Skin epidermis (tissue), 12 donors: ENCODE measurements around the gene NRBF2.
"Not testable (repeated sequence)": the region's sequence is repeated elsewhere in the genome, so short reads cannot be mapped to it uniquely, and the experiment has no call there.

ENCODE experiments used
- H3K27ac ChIP-seq, 21 experiments: fragments of 200-600 bp; sonication (generic) in 11 of 21; one replicate each; pipeline ENCODE4 v1.5.0; 2020; ENCODE audit warnings: mild to moderate bottlenecking in 3 of 21, inconsistent platforms in 2 of 21, moderate library complexity in 2 of 21
- H3K4me3 ChIP-seq, 7 experiments: fragments of 200-600 bp; sonication (generic) in 2 of 7; one replicate each; pipeline ENCODE4 v1.5.0; 2020; ENCODE audit warnings: inconsistent platforms in 2 of 7, mild to moderate bottlenecking in 2 of 7, moderate library complexity in 1 of 7

NRBF2 gene

GRCh38 chr10:63115732-63116383 is 17.3 kb upstream of the NRBF2 start:
- no peak overlapping the region for H3K4me3 ChIP-seq
- H3K27ac ChIP-seq: peak overlapping the region in 18 of 21 experiments; percentile 1 to 81 (median 57)

- peak overlapping the region in 13 of 21 experiments; percentile 1 to 81 (median 58) for H3K27ac ChIP-seq
These were observed 16.6 kb upstream of the NRBF2 start for GRCh38 chr10:63116452-63117072.

GRCh38 chr10:63119041-63119440 is 14.1 kb upstream of the NRBF2 start:
- Histone ChIP-seq H3K27ac (no peak overlapping the region), H3K4me3 (no peak overlapping the region)

More at GRCh38 chr10:63116452-63117072, 16.6 kb upstream of the NRBF2 start:
- H3K4me3 ChIP-seq: no peak overlapping the region

GRCh38 chr10:63120554-63120953 is 12.6 kb upstream of the NRBF2 start:
- Histone ChIP-seq H3K27ac (peak overlapping the region in 3 of 21 experiments; percentile 18 to 72 (median 29)), H3K4me3 (no peak overlapping the region)

- no peak overlapping the region for H3K4me3 ChIP-seq
- no peak overlapping the region for H3K27ac ChIP-seq
These were observed 9.3 kb upstream of the NRBF2 start for GRCh38 chr10:63123727-63124362.

GRCh38 chr10:63125459-63125858 is 7.7 kb upstream of the NRBF2 start:
- Histone ChIP-seq H3K4me3 (no peak overlapping the region), H3K27ac (no peak overlapping the region)

- no peak overlapping the region for H3K4me3 ChIP-seq
- H3K27ac ChIP-seq: peak overlapping the region in 1 of 21 experiments; percentile 14
These were observed 4.7 kb upstream of the NRBF2 start for GRCh38 chr10:63128443-63128842.

- H3K4me3 ChIP-seq: no peak overlapping the region
These were observed 3.2 kb upstream of the NRBF2 start for GRCh38 chr10:63129888-63130287.

GRCh38 chr10:63132651-63133055 is 475 bp upstream of the NRBF2 start:
- Histone ChIP-seq H3K4me3 (peak overlapping the region in 4 of 7 experiments; percentile 70 to 90 (median 80)), H3K27ac (peak overlapping the region in 15 of 21 experiments; percentile 43 to 100 (median 95))

More at GRCh38 chr10:63129888-63130287, 3.2 kb upstream of the NRBF2 start:
- no peak overlapping the region for H3K27ac ChIP-seq

- Histone ChIP-seq H3K4me3 (peak overlapping the region; percentile 70 to 97 (median 90)), H3K27ac (peak overlapping the region; percentile 89 to 100 (median 96))
These were observed 861 bp downstream of the NRBF2 start for GRCh38 chr10:63133821-63134557.

GRCh38 chr10:63137306-63137705 is 4.2 kb downstream of the NRBF2 start:
- Histone ChIP-seq H3K27ac (peak overlapping the region in 1 of 21 experiments; percentile 21), H3K4me3 (no peak overlapping the region)

- H3K4me3 ChIP-seq: no peak overlapping the region
- H3K27ac ChIP-seq: peak overlapping the region in 1 of 21 experiments; percentile 7
These were observed 6.9 kb downstream of the NRBF2 start for GRCh38 chr10:63140077-63140476.

- Histone ChIP-seq H3K4me3 (no peak overlapping the region), H3K27ac (no peak overlapping the region)
These were observed 9.0 kb downstream of the NRBF2 start for GRCh38 chr10:63142136-63142535.

GRCh38 chr10:63143987-63144386 is 10.9 kb downstream of the NRBF2 start:
- no peak overlapping the region for H3K4me3 ChIP-seq
- no peak overlapping the region for H3K27ac ChIP-seq

GRCh38 chr10:63145782-63146181 is 12.7 kb downstream of the NRBF2 start:
- H3K4me3 ChIP-seq: no peak overlapping the region
- H3K27ac ChIP-seq: no peak overlapping the region

- H3K4me3 ChIP-seq: no peak overlapping the region
These were observed 13.4 kb downstream of the NRBF2 start for GRCh38 chr10:63146503-63146902.

GRCh38 chr10:63150745-63151144 is 17.6 kb downstream of the NRBF2 start:
- H3K27ac ChIP-seq: no peak overlapping the region

More at GRCh38 chr10:63146503-63146902, 13.4 kb downstream of the NRBF2 start:
- no peak overlapping the region for H3K27ac ChIP-seq

GRCh38 chr10:63153868-63154545 is 20.9 kb downstream of the NRBF2 start:
- not testable (repeated sequence) for H3K27ac ChIP-seq, H3K4me3 ChIP-seq

More at GRCh38 chr10:63150745-63151144, 17.6 kb downstream of the NRBF2 start:
- H3K4me3 ChIP-seq: no peak overlapping the region
